ENCODE measurements around the gene SH2D3C.
A peak's percentile ranks its signal among the peaks of the same experiment; 100 is the strongest.

SH2D3C gene

DNA sequence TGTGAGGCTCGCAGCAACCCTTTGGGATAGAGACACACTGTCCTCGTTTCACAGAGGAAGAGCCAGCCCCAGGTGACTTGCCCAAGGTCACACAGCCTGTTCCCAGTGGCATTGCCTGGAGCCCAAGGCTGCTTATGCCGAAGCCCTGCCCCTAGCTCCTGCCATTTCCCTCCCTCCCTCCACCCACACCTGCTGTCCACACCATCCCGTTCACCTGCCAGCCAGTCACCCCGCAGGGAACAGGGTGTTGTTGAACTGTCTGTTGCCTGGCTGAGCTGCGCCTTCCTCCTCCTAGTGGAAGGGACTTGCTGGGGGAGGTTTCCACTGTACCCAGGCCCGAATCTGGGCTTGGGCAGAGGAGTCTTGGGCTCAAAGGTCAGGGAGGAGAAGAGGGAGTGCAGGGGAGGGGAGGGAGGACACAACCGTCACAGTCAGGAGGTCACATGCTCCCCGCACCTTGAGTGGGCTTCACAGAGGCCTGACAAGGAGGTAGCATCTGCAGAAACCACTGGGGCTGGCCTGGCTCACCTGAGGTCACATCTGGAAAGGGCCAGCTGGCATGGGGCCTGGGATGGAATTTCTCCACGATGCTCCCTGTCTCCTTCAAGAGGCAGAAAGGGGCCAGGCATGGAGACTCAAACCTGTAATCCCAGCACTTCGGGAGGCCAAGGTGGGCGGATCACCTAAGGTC is 56.3 kb downstream of the SH2D3C start:
- Histone ChIP-seq H3K27ac (ENCODE audit: low read depth, low read length) (no peak overlapping the region), H3K4me3 (ENCODE audit: low read depth, low read length) (no peak overlapping the region), H3K4me1 (ENCODE audit: control insufficient read depth, insufficient read depth, low read length) (peaks cover 13% of the 10 kb centered on the region; the same call in 1 of the 2 replicates)

GRCh38 chr9:127721391-127721821 is 57.1 kb downstream of the SH2D3C start:
- no peak overlapping the region for H3K27ac ChIP-seq (ENCODE audit: low read depth, low read length)
- H3K4me1 ChIP-seq (ENCODE audit: control insufficient read depth, insufficient read depth, low read length): peaks cover 13% of the 10 kb centered on the region; the same call in 1 of the 2 replicates
- H3K9ac ChIP-seq (ENCODE audit: low read length): no peak overlapping the region
- no peak overlapping the region for H3K4me3 ChIP-seq (ENCODE audit: low read depth, low read length)
- H3K36me3 ChIP-seq (ENCODE audit: control insufficient read depth, insufficient read depth, low read length): no peaks in the 10 kb centered on the region
- no peaks in the 10 kb centered on the region for H3K9me3 ChIP-seq (ENCODE audit: control insufficient read depth, insufficient read depth, low read depth, low read length)
- H3K27me3 ChIP-seq (ENCODE audit: control insufficient read depth, insufficient read depth, low read length): no peaks in the 10 kb centered on the region

More for the DNA sequence above, 56.3 kb downstream of the SH2D3C start:
- no peaks in the 10 kb centered on the region for H3K27me3 ChIP-seq (ENCODE audit: control insufficient read depth, insufficient read depth, low read length)
- H3K9me3 ChIP-seq (ENCODE audit: control insufficient read depth, insufficient read depth, low read depth, low read length): no peaks in the 10 kb centered on the region
- no peak overlapping the region for H3K9ac ChIP-seq (ENCODE audit: low read length)
- no peaks in the 10 kb centered on the region for H3K36me3 ChIP-seq (ENCODE audit: control insufficient read depth, insufficient read depth, low read length)

GRCh38 chr9:127720865-127721227 is 57.6 kb downstream of the SH2D3C start:
- Histone ChIP-seq H3K36me3 (ENCODE audit: control insufficient read depth, insufficient read depth, low read length) (no peaks in the 10 kb centered on the region), H3K4me1 (ENCODE audit: control insufficient read depth, insufficient read depth, low read length) (peaks cover 16% of the 10 kb centered on the region), H3K27ac (ENCODE audit: low read depth, low read length) (no peak overlapping the region), H3K4me3 (ENCODE audit: low read depth, low read length) (no peak overlapping the region), H3K27me3 (ENCODE audit: control insufficient read depth, insufficient read depth, low read length) (no peaks in the 10 kb centered on the region), H3K9ac (ENCODE audit: low read length) (no peak overlapping the region), H3K9me3 (ENCODE audit: control insufficient read depth, insufficient read depth, low read depth, low read length) (no peaks in the 10 kb centered on the region)

DNA sequence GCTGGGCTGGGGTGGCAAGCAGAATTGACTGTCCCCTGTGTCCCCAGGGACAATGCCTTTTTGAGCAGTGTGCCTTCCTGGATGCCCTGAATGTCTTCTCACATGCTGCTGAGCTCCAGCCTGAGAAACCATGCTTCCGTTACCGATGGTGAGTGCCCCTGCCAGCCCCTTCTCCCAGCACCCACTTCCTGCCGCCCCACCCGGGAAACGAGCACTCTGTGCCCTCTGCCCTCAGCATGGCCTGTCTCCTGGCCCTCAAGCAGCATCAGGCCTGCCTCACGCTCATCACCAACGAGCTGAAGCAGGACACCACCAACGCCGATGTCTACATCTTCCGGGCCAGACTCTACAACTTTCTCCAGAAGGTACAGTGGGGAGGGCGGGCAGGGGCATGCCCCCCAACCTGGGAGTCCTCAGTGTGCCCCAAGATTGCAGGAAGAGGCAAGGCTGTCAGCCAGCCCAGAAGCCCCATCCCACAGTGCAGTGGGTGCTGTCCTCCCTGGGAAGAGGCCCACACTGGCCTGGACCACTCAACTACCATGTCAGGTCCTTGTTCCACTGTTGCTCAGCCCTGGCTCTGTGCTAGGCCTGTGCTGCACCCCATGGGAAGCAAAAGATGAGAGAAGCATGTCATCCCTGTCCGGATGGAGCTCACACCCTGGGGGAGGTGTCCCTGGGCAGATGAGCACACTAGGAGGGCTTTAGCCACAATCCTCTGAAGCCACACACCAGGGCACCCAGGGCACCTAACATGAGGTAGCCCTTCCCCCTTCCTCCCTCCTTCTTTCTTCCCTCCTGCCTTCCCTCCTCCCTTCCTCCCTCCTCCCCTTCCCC is 58.2 kb downstream of the SH2D3C start:
- Histone ChIP-seq H3K9ac (ENCODE audit: low read length) (no peak overlapping the region), H3K27me3 (ENCODE audit: control insufficient read depth, insufficient read depth, low read length) (no peaks in the 10 kb centered on the region), H3K4me1 (ENCODE audit: control insufficient read depth, insufficient read depth, low read length) (peaks cover 16% of the 10 kb centered on the region), H3K36me3 (ENCODE audit: control insufficient read depth, insufficient read depth, low read length) (no peaks in the 10 kb centered on the region), H3K27ac (ENCODE audit: low read depth, low read length) (no peak overlapping the region), H3K4me3 (ENCODE audit: low read depth, low read length) (no peak overlapping the region), H3K9me3 (ENCODE audit: control insufficient read depth, insufficient read depth, low read depth, low read length) (no peaks in the 10 kb centered on the region)

- Histone ChIP-seq H3K27me3 (ENCODE audit: control insufficient read depth, insufficient read depth, low read length) (peaks cover 7% of the 10 kb centered on the region; the same call in 1 of the 2 replicates), H3K36me3 (ENCODE audit: control insufficient read depth, insufficient read depth, low read length) (no peaks in the 10 kb centered on the region), H3K9me3 (ENCODE audit: control insufficient read depth, insufficient read depth, low read depth, low read length) (no peaks in the 10 kb centered on the region), H3K9ac (ENCODE audit: low read length) (no peak overlapping the region), H3K27ac (ENCODE audit: low read depth, low read length) (no peak overlapping the region), H3K4me1 (ENCODE audit: control insufficient read depth, insufficient read depth, low read length) (peaks cover 14% of the 10 kb centered on the region), H3K4me3 (ENCODE audit: low read depth, low read length) (no peak overlapping the region)
Observed at GRCh38 chr9:127717766-127718165, 60.7 kb downstream of the SH2D3C start.

DNA sequence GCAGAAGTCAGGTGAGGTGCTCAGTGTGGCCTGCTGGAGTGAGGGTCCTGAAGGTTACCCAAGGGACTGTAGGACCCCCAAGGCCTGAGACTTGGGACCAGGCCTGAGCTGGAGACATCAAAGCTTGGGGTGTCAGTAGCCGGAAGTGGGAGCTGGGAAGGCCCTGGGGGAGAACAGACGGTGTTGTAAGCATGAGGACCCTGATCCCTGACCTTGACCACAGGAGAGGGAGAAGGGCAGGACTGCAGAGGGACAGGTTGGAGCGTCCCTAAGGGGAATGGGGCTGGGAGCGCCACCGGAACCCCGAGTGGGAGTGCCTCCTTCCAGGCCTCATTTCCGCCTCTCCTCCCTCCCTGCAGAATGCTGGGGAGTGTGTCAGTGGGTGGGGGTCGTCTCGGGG is 62.1 kb downstream of the SH2D3C start:
- H3K4me3 ChIP-seq (ENCODE audit: low read depth, low read length): peak overlapping the region; percentile 82; the same call in 1 of the 2 replicates
- no peak overlapping the region for H3K9ac ChIP-seq (ENCODE audit: low read length)
- no peaks in the 10 kb centered on the region for H3K9me3 ChIP-seq (ENCODE audit: control insufficient read depth, insufficient read depth, low read depth, low read length)
- H3K27ac ChIP-seq (ENCODE audit: low read depth, low read length): no peak overlapping the region
- peaks cover 24% of the 10 kb centered on the region for H3K4me1 ChIP-seq (ENCODE audit: control insufficient read depth, insufficient read depth, low read length)
- no peaks in the 10 kb centered on the region for H3K36me3 ChIP-seq (ENCODE audit: control insufficient read depth, insufficient read depth, low read length)
- H3K27me3 ChIP-seq (ENCODE audit: control insufficient read depth, insufficient read depth, low read length): peaks cover 7% of the 10 kb centered on the region; the same call in 1 of the 2 replicates

DNA sequence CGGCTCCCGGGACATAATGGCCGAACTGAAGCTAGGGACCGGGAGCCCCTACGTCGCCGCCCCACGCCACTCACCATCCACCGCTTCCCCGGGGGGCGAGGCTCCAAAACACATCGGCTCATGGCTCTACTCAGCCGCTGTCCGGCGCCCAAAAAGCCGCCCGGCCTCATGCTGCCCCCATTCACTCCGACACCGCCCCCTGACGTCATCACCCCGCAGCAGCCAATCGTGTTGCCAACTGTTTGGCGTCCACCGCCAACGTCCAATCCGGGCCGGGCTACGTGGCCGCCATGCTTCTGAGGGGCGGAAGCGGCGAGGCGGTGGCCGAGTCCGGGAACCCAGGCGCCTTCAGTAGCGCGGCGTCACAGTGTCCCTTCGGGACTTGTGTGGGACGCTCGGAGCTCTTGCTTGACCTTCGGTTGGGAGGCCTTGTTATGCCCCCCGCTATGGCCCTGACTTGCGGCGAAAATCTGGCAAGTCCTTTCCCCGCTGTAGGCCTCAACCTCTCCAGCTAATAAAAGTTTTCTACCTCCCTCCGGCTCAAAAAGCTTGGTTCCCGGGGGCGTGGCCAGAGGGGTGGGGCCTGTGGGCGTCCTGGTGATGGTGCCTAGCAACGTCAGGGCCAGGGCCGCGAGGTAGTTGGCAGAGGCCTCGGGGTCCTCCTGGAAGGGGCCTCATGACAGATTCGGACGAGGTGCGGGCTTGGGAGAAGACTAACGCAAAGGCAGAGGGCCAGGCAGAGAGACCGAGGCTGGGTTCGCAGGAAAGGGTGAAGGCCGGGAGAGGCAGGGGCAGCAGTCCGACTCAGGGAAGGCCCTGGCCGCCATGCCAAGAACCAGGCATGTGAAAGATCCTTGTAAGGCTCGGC is 62.8 kb downstream of the SH2D3C start, which contains the start of the genes PTRH1 and TTC16:
PTRH1 (minus strand) TSS at position 194 of the 868 bp plus-strand sequence; CDS start at position 170, 24 bp downstream.
TTC16 (plus strand) TSS at position 610 of the 868 bp plus-strand sequence; CDS start at position 677, 67 bp downstream.
- no peaks in the 10 kb centered on the region for H3K36me3 ChIP-seq (ENCODE audit: control insufficient read depth, insufficient read depth, low read length)

GRCh38 chr9:127714951-127715469 is 63.5 kb downstream of the SH2D3C start:
- Histone ChIP-seq H3K4me1 (ENCODE audit: control insufficient read depth, insufficient read depth, low read length) (peaks cover 25% of the 10 kb centered on the region), H3K9me3 (ENCODE audit: control insufficient read depth, insufficient read depth, low read depth, low read length) (no peaks in the 10 kb centered on the region), H3K4me3 (ENCODE audit: low read depth, low read length) (peak overlapping the region; percentile 82), H3K9ac (ENCODE audit: low read length) (peak overlapping the region; percentile 72), H3K36me3 (ENCODE audit: control insufficient read depth, insufficient read depth, low read length) (no peaks in the 10 kb centered on the region), H3K27me3 (ENCODE audit: control insufficient read depth, insufficient read depth, low read length) (peaks cover 7% of the 10 kb centered on the region; the same call in 1 of the 2 replicates), H3K27ac (ENCODE audit: low read depth, low read length) (no peak overlapping the region; the same call in 1 of the 2 replicates)

More for the DNA sequence above, 62.8 kb downstream of the SH2D3C start, which contains the start of the genes PTRH1 and TTC16:
- no peaks in the 10 kb centered on the region for H3K9me3 ChIP-seq (ENCODE audit: control insufficient read depth, insufficient read depth, low read depth, low read length)
- H3K4me3 ChIP-seq (ENCODE audit: low read depth, low read length): peak within 1 kb of the TSS; percentile 82
- H3K4me1 ChIP-seq (ENCODE audit: control insufficient read depth, insufficient read depth, low read length): peaks cover 25% of the 10 kb centered on the region
- no peak within 1 kb of the TSS; the same call in 1 of the 2 replicates for H3K27ac ChIP-seq (ENCODE audit: low read depth, low read length)
- peak within 1 kb of the TSS; percentile 72 for H3K9ac ChIP-seq (ENCODE audit: low read length)
- peaks cover 7% of the 10 kb centered on the region; the same call in 1 of the 2 replicates for H3K27me3 ChIP-seq (ENCODE audit: control insufficient read depth, insufficient read depth, low read length)

- peaks cover 25% of the 10 kb centered on the region for H3K4me1 ChIP-seq (ENCODE audit: control insufficient read depth, insufficient read depth, low read length)
- peak overlapping the region; percentile 82 for H3K4me3 ChIP-seq (ENCODE audit: low read depth, low read length)
- H3K9ac ChIP-seq (ENCODE audit: low read length): no peak overlapping the region
- peaks cover 7% of the 10 kb centered on the region; the same call in 1 of the 2 replicates for H3K27me3 ChIP-seq (ENCODE audit: control insufficient read depth, insufficient read depth, low read length)
- H3K27ac ChIP-seq (ENCODE audit: low read depth, low read length): no peak overlapping the region
- no peaks in the 10 kb centered on the region for H3K9me3 ChIP-seq (ENCODE audit: control insufficient read depth, insufficient read depth, low read depth, low read length)
- no peaks in the 10 kb centered on the region for H3K36me3 ChIP-seq (ENCODE audit: control insufficient read depth, insufficient read depth, low read length)
Observed at GRCh38 chr9:127714020-127714750, 64.3 kb downstream of the SH2D3C start.
